Amniotic stem cell (primary cell): ENCODE data around the gene NPSR1.
"Not testable (repeated sequence)": the region's sequence is repeated elsewhere in the genome, so short reads cannot be mapped to it uniquely, and the experiment has no call there.

Experiments used
- DNase-seq: peaks from one replicate; lab custom pipeline; 2025; lab: John Stamatoyannopoulos, UW

Gene NPSR1

GRCh38 chr7:34757570-34758110 is 99.6 kb downstream of the NPSR1 start:
- DNase-seq: no peak

- DNase-seq: no peak
Measured at GRCh38 chr7:34758111-34758601, 100.1 kb downstream of the NPSR1 start.

- DNase-seq: no peak
Measured at GRCh38 chr7:34759477-34760125, 101.6 kb downstream of the NPSR1 start.

GRCh38 chr7:34760271-34760670 is 102.3 kb downstream of the NPSR1 start:
- DNase-seq: no peak

GRCh38 chr7:34761206-34761605 is 103.2 kb downstream of the NPSR1 start:
- no peak for DNase-seq

- DNase-seq: no peak
Measured at GRCh38 chr7:34761627-34762026, 103.6 kb downstream of the NPSR1 start.

GRCh38 chr7:34762764-34763163 is 104.7 kb downstream of the NPSR1 start:
- DNase-seq: no peak

- DNase-seq: no peak
Measured at GRCh38 chr7:34772296-34772938, 114.4 kb downstream of the NPSR1 start.

GRCh38 chr7:34776748-34777358 is 118.8 kb downstream of the NPSR1 start:
- DNase-seq: no peak

- no peak for DNase-seq
Measured at GRCh38 chr7:34780546-34780945, 122.5 kb downstream of the NPSR1 start.

GRCh38 chr7:34787586-34787985 is 129.6 kb downstream of the NPSR1 start:
- no peak for DNase-seq

- DNase-seq: no peak
Measured at GRCh38 chr7:34806831-34807230, 148.8 kb downstream of the NPSR1 start.

GRCh38 chr7:34807548-34808340 is 149.7 kb downstream of the NPSR1 start:
- no peak for DNase-seq

- not testable (repeated sequence) for DNase-seq
Measured at GRCh38 chr7:34814203-34814842, 156.3 kb downstream of the NPSR1 start.

- DNase-seq: no peak
Measured at GRCh38 chr7:34821932-34822558, 164.0 kb downstream of the NPSR1 start.

- DNase-seq: peak; percentile 5
Measured at GRCh38 chr7:34823650-34824258, 165.7 kb downstream of the NPSR1 start.

GRCh38 chr7:34825221-34825620 is 167.2 kb downstream of the NPSR1 start:
- DNase-seq: no peak

GRCh38 chr7:34830390-34830789 is 172.4 kb downstream of the NPSR1 start:
- no peak for DNase-seq

GRCh38 chr7:34831436-34831835 is 173.4 kb downstream of the NPSR1 start:
- no peak for DNase-seq

- DNase-seq: no peak
Measured at GRCh38 chr7:34832020-34832419, 174.0 kb downstream of the NPSR1 start.
